Natural killer cell (primary cell): Measurements from ENCODE around the gene PARD3B. TPM values are rescaled to one million over a fixed set of nuclear protein-coding genes. Genes with fewer than 3 reads are reported as not detected.

Experiments
- ATAC-seq, 3 donors: fragments of 150-1000 bp in 2 of 3; fragments of 200-7000 bp in 1 of 3; cut with Tn5 transposase; 1 replicate in 1 of 3; 2 replicates in 2 of 3; pipeline ENCODE4 v1.10.0; 2021; ENCODE audit warnings: mild to moderate bottlenecking in 2 of 3, moderate library complexity in 2 of 3
- DNase-seq, 2 donors: peaks; one replicate each; pipeline versions ENCODE4 v3.0.0 to v3.0.0-alpha.2; 2013 to 2021; ENCODE audit warnings: mixed read lengths in 1 of 2
- H3K27ac ChIP-seq: one replicate; pipeline ENCODE4 v1.5.1; 2013; ENCODE audit warnings: mild to moderate bottlenecking, low read length
- H3K27me3 ChIP-seq: one replicate; pipeline ENCODE4 v1.6.1; 2013; ENCODE audit warnings: low read length; ENCODE audit not compliant: control insufficient read depth, insufficient read depth
- H3K36me3 ChIP-seq: one replicate; pipeline ENCODE4 v1.6.1; 2013; ENCODE audit warnings: low read length; ENCODE audit not compliant: control insufficient read depth, insufficient read depth
- H3K4me1 ChIP-seq: one replicate; pipeline ENCODE4 v1.6.1; 2013; ENCODE audit warnings: low read length; ENCODE audit not compliant: control insufficient read depth, insufficient read depth
- H3K4me3 ChIP-seq: one replicate; pipeline ENCODE4 v1.5.1; 2013; ENCODE audit warnings: low read length
- H3K9me3 ChIP-seq: one replicate; pipeline ENCODE4 v1.6.1; 2013; ENCODE audit warnings: low read length; ENCODE audit not compliant: control insufficient read depth, insufficient read depth
- H3K27ac Mint-ChIP-seq, 2 donors: one replicate each; pipeline ENCODE4 v1.8.0; 2022; ENCODE audit warnings: mild to moderate bottlenecking in 2 of 2, mixed read lengths in 2 of 2, moderate library complexity in 1 of 2
- H3K27me3 Mint-ChIP-seq, 2 donors: one replicate each; pipeline ENCODE4 v1.8.0; 2022; ENCODE audit warnings: low read depth in 2 of 2, mixed read lengths in 2 of 2
- H3K36me3 Mint-ChIP-seq: one replicate; pipeline ENCODE4 v1.8.0; 2022; ENCODE audit warnings: mixed read lengths
- H3K4me1 Mint-ChIP-seq, 2 donors: one replicate each; pipeline ENCODE4 v1.8.0; 2022; ENCODE audit warnings: mixed read lengths in 2 of 2
- H3K4me3 Mint-ChIP-seq: one replicate; pipeline ENCODE4 v1.8.0; 2022; ENCODE audit warnings: mild to moderate bottlenecking, moderate library complexity, mixed read lengths
- H3K9me3 Mint-ChIP-seq, 2 donors: one replicate each; pipeline ENCODE4 v1.8.0; 2022; ENCODE audit warnings: mixed read lengths in 2 of 2
- WGBS: methylation state at CpG from one replicate; pipeline ENCODE4 v1.1.7; 2013; ENCODE audit warnings: missing lambda C conversion rate; ENCODE audit not compliant: insufficient coverage; 5-methylcytosine and 5-hydroxymethylcytosine counted together
- intact Hi-C: fragments of 100-400 bp; cut with micrococcal nuclease; formaldehyde crosslinking; loops from one replicate; pipeline ENCODE4 v1.14.2; 2022
- total RNA-seq, 4 donors: library from RNA; stranded (reverse); fragments of 120-200 nt in 1 of 4; gene quantifications; one replicate each; pipeline versions ENCODE4 v1.2.3 to v1.2.4, GENCODE V29; 2013 to 2022
- TF ChIP-seq, protein P1 (sequence below): fragments of 200-600 bp; IDR thresholded peaks from one replicate; pipeline ENCODE4 v1.8.0; 2022; ENCODE audit warnings: antibody characterized with exemption

PARD3B gene
- total RNA-seq, 3 donors from 2014 or later (not counting 1 experiment from before 2014, with no cell fraction given), result 0.13 to 0.45 TPM; not detected in 1

DNA sequence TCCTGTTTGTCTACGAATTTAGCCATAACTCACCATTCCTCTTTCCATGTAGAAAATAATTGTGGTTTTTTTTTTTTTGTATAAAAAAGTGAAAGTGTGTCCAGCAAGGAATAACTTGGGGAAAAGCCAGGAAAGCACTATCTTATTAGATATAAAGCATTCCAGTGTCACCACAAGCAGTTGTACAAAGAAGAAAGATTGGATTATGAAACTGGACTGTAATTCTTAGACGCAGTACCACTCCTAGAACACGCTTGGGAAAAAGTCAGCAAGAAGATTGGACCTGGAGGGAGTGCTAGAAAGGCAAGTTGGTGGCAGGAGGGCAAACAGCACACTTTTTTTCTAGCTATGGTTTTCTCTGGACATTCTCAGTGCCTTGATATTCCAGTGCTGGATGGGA lies 186.7 kb downstream of the PARD3B start:
- H3K4me1 ChIP-seq, result no peaks in the 10 kb centered on the region
- no peaks in the 10 kb centered on the region for H3K9me3 ChIP-seq
- intact Hi-C loops, result no loop called here
- H3K4me3 ChIP-seq, result no peak overlapping the region
- no peak overlapping the region for H3K27ac Mint-ChIP-seq
- ATAC-seq (no peak), DNase-seq (no peak)
- H3K4me1 Mint-ChIP-seq, result no peaks in the 10 kb centered on the region
- H3K9me3 Mint-ChIP-seq, result no peaks in the 10 kb centered on the region
- H3K36me3 Mint-ChIP-seq, result no peaks in the 10 kb centered on the region
- H3K4me3 Mint-ChIP-seq, result no peak overlapping the region
- no peaks in the 10 kb centered on the region for H3K36me3 ChIP-seq
- WGBS, result 50% methylated on average over 2 of the region's 3 CpGs
- H3K27ac ChIP-seq, result no peak overlapping the region
- H3K27me3 ChIP-seq, result no peaks in the 10 kb centered on the region
- no peaks in the 10 kb centered on the region for H3K27me3 Mint-ChIP-seq
- TF ChIP-seq, protein P1, sequence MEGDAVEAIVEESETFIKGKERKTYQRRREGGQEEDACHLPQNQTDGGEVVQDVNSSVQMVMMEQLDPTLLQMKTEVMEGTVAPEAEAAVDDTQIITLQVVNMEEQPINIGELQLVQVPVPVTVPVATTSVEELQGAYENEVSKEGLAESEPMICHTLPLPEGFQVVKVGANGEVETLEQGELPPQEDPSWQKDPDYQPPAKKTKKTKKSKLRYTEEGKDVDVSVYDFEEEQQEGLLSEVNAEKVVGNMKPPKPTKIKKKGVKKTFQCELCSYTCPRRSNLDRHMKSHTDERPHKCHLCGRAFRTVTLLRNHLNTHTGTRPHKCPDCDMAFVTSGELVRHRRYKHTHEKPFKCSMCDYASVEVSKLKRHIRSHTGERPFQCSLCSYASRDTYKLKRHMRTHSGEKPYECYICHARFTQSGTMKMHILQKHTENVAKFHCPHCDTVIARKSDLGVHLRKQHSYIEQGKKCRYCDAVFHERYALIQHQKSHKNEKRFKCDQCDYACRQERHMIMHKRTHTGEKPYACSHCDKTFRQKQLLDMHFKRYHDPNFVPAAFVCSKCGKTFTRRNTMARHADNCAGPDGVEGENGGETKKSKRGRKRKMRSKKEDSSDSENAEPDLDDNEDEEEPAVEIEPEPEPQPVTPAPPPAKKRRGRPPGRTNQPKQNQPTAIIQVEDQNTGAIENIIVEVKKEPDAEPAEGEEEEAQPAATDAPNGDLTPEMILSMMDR, result no peak

DNA sequence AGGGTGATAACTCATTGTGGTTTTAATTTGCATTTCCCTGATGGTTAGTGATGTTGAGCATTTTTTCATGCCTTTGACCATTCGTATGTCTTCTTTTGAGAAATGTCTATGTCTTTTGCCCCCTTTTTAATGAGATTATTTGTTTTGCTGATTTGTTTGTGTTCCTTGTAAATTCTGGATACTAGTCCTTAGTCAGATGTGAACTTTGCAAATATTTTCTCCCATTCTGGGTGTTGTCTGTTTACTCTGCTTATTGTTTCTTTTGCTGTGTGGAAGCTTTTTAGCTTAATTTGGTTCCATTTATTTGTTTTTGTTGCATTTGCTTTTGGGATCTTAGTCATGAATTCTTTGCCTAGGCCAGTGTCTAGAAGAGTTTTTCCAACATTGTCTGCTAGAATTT lies 192.0 kb downstream of the PARD3B start:
- Histone ChIP-seq H3K4me1 (no peaks in the 10 kb centered on the region), H3K4me3 (no peak overlapping the region), H3K27me3 (no peaks in the 10 kb centered on the region), H3K36me3 (no peaks in the 10 kb centered on the region), H3K9me3 (peaks cover 3% of the 10 kb centered on the region), H3K27ac (no peak overlapping the region)
- TF ChIP-seq, protein P1, result no peak
- Mint-ChIP-seq H3K4me1 (no peaks in the 10 kb centered on the region), H3K27me3 (no peaks in the 10 kb centered on the region), H3K27ac (no peak overlapping the region), H3K36me3 (no peaks in the 10 kb centered on the region), H3K9me3 (peaks cover 2 to 4% of the 10 kb centered on the region in 2 donors), H3K4me3 (no peak overlapping the region)
- WGBS, result 100% methylated on average over 1 of the region's 1 CpG
- DNase-seq, result no peak
- ATAC-seq, result no peak
- intact Hi-C loops, result no loop called here

DNA sequence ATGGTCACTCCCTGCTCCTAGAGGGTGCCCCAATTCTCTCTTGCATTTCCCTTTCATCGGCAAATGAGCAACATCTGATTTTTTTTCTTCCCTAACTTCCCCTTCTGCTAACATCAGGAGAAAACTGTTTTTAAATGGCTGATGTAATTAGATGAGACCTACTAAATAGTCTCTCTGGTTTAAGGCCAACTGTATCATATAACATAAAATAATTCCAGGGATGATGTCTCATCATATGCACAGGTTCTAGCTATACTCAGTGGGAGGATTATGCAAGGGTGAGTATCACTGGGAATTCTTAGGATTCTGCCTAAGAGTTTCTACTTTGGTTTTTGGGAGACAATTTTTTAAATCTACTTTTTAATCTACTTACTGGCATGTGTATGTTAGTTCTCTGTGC lies 193.4 kb downstream of the PARD3B start:
- no peaks in the 10 kb centered on the region for H3K27me3 ChIP-seq
- ATAC-seq, result no peak
- no peaks in the 10 kb centered on the region for H3K4me1 ChIP-seq
- WGBS, result no CpG with 5 or more reads among the region's 1 CpG
- no peak overlapping the region for H3K27ac ChIP-seq
- H3K27ac Mint-ChIP-seq, result no peak overlapping the region
- H3K9me3 ChIP-seq, result peaks cover 3% of the 10 kb centered on the region
- no peaks in the 10 kb centered on the region for H3K36me3 Mint-ChIP-seq
- H3K27me3 Mint-ChIP-seq, result no peaks in the 10 kb centered on the region
- intact Hi-C loops, result no loop called here
- H3K36me3 ChIP-seq, result no peaks in the 10 kb centered on the region
- TF ChIP-seq, protein P1, result no peak
- H3K4me3 ChIP-seq, result no peak overlapping the region
- no peaks in the 10 kb centered on the region for H3K4me1 Mint-ChIP-seq
- H3K4me3 Mint-ChIP-seq, result no peak overlapping the region
- DNase-seq, result no peak
- peaks cover 3 to 4% of the 10 kb centered on the region in 2 donors for H3K9me3 Mint-ChIP-seq

DNA sequence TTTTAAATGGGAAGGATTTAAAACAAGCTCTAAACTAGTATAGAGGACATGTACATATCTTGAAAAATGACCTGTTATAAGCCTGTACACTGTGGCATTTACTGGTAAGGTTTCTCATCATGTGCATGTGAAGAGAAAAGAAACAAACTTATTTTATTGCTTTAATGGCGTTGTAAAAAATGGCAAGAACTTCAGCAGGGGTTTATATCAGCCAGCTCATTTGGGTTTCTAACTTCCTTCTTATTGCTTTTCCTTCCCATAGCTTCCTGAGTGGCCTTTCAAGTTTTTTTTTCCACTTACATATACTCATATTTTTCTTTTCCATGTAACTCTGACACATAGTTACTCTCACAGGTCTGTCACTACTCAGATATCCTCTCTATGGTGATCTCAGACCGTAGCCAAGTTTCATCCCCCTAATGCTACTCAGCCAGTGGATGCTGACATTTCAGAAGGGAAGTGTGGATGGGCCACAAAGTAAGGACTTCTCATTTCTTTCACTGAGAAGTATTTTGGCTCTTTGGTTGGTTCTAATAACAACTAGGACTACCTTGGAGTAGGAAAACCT lies 198.2 kb downstream of the PARD3B start:
- no peaks in the 10 kb centered on the region for H3K4me1 ChIP-seq
- no peaks in the 10 kb centered on the region for H3K27me3 ChIP-seq
- no peak for ATAC-seq
- TF ChIP-seq, protein P1, result no peak
- H3K9me3 ChIP-seq, result peaks cover 3% of the 10 kb centered on the region
- WGBS, result 16% methylated on average over 2 of the region's 2 CpGs
- Mint-ChIP-seq H3K4me3 (no peak overlapping the region), H3K27me3 (no peaks in the 10 kb centered on the region), H3K27ac (no peak overlapping the region), H3K36me3 (no peaks in the 10 kb centered on the region), H3K9me3 (peaks cover 4 to 6% of the 10 kb centered on the region in 2 donors), H3K4me1 (no peaks in the 10 kb centered on the region)
- H3K27ac ChIP-seq, result no peak overlapping the region
- intact Hi-C loops, result no loop called here
- DNase-seq, result no peak
- H3K36me3 ChIP-seq, result no peaks in the 10 kb centered on the region
- H3K4me3 ChIP-seq, result no peak overlapping the region
